ENCODE data around the gene NEMP2. TPM values are rescaled to one million over a fixed set of nuclear protein-coding genes. Genes with fewer than 3 reads are reported as not detected.

NEMP2 gene
- total and polyA plus RNA-seq, 10 donors, result 0.89 to 19.2 (median 10.7) TPM

DNA sequence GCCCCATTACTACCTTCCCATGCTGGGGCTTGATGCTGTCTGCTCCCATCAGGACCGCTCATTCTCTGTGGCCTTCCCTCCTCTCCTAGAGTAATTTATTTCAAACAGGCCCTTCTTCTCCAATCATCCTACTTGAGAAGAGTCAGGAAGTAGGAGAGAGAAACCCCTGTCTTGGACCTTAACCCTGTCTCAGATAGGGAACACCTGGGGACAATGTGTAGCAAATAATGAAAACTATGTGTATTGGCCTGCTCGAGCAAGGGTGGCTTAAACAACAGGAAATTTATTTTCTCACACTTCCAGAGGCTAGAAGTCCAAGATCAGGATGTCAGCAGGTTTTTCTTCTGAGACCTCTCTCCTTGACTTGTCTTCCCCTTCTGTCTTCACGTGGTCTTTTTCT, 26.6 kb upstream of the NEMP2 start:
- Histone ChIP-seq H3K36me3 (no peaks in the 10 kb centered on the region), H3K27me3 (replicated peaks in 1 of 7) (no peaks in the 10 kb centered on the region), H3K27ac (no peak overlapping the region), H3K4me3 (no peak overlapping the region), H3K9me3 (no peaks in the 10 kb centered on the region), H3K4me1 (no peaks in the 10 kb centered on the region)
- DNase-seq, result no peak
- intact Hi-C loops (cut with DNase I; ENCODE audit: low total_unique reads), result no loop called here
- 85 to 98% (median 94%) methylated on average over 3 of the region's 3 CpGs for WGBS, 5 donors
- TF ChIP-seq, protein P1, sequence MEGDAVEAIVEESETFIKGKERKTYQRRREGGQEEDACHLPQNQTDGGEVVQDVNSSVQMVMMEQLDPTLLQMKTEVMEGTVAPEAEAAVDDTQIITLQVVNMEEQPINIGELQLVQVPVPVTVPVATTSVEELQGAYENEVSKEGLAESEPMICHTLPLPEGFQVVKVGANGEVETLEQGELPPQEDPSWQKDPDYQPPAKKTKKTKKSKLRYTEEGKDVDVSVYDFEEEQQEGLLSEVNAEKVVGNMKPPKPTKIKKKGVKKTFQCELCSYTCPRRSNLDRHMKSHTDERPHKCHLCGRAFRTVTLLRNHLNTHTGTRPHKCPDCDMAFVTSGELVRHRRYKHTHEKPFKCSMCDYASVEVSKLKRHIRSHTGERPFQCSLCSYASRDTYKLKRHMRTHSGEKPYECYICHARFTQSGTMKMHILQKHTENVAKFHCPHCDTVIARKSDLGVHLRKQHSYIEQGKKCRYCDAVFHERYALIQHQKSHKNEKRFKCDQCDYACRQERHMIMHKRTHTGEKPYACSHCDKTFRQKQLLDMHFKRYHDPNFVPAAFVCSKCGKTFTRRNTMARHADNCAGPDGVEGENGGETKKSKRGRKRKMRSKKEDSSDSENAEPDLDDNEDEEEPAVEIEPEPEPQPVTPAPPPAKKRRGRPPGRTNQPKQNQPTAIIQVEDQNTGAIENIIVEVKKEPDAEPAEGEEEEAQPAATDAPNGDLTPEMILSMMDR (IDR thresholded peaks at IDR 0.05 in 8 of 11, conservative IDR thresholded peaks at IDR 0.05 in 3 of 11), result no peak
- TF ChIP-seq POLR2AphosphoS5 (IDR thresholded peaks at IDR 0.05) (no peak), POLR2A (IDR thresholded peaks at IDR 0.05) (no peak)

DNA sequence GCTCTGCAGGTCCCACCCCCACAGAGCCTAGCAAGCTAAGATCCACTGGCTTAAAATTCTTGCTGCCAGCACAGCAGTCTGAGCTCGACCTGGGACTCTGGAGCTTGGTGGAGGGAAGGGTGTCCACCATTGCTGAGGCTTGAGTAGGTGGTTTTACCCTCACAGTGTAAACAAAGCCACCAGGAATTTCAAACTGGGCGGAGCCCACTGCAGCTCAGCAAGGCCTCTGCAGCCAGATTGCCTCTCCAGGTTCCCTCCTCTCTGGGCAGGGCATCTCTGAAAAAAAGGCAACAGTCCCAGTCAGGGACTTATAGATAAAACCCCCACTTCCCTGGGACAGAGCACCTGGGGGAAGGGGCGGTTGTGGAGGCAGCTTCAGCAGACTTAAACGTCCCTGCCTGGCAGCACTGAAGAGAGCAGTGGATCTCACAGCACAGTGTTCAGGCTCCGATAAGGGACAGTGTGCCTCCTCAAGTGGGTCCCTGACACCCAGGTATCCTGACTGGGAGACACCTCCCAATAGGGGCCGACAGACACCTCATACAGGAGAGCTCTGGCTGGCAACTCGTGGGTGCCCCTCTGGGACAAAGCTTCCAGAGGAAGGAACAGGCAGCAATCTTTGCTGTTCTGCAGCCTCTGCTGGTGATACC, 20.0 kb upstream of the NEMP2 start:
- Histone ChIP-seq H3K4me3 (no peak overlapping the region), H3K27ac (no peak overlapping the region), H3K4me1 (peaks cover 0 to 9% (median 0%) of the 10 kb centered on the region in 6 donors), H3K36me3 (no peaks in the 10 kb centered on the region), H3K9me3 (no peaks in the 10 kb centered on the region), H3K27me3 (replicated peaks in 1 of 7) (no peaks in the 10 kb centered on the region)
- intact Hi-C loops (cut with DNase I; ENCODE audit: low total_unique reads), result no loop called here
- TF ChIP-seq, protein P1 (IDR thresholded peaks at IDR 0.05 in 8 of 11, conservative IDR thresholded peaks at IDR 0.05 in 3 of 11), result no peak
- TF ChIP-seq POLR2AphosphoS5 (IDR thresholded peaks at IDR 0.05) (no peak), POLR2A (IDR thresholded peaks at IDR 0.05) (no peak)
- no peak for DNase-seq
- WGBS, 5 donors, result 75 to 95% (median 95%) methylated on average over 5 to 7 of the region's 7 CpGs

DNA sequence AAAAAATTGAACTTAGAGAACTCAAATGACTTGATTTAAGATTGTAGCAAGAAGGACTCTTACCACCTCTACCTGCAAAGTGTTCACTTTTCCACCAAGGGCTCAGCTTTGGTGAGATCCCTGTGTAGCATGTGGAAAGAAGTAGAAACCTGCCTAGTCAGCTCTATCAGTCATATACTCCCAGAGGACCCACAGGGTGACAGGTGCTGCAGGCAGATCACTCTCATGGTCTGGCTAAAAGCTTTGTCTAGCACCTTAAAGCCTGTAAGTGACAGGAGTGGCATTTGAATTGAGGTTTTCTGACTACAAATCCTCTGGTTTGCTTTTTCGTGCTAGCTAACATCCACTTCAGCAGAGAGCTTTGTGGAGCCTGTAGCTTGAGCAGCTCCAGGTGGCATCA, 18.7 kb upstream of the NEMP2 start:
- Histone ChIP-seq H3K9me3 (no peaks in the 10 kb centered on the region), H3K4me3 (no peak overlapping the region), H3K27me3 (replicated peaks in 1 of 7) (no peaks in the 10 kb centered on the region), H3K27ac (no peak overlapping the region), H3K36me3 (no peaks in the 10 kb centered on the region), H3K4me1 (peaks cover 0 to 9% (median 0%) of the 10 kb centered on the region in 6 donors)
- DNase-seq, result no peak
- intact Hi-C loops (cut with DNase I; ENCODE audit: low total_unique reads), result no loop called here
- no peak for TF ChIP-seq POLR2AphosphoS5 (IDR thresholded peaks at IDR 0.05)
- TF ChIP-seq, protein P1 (IDR thresholded peaks at IDR 0.05 in 8 of 11, conservative IDR thresholded peaks at IDR 0.05 in 3 of 11), result no peak
- TF ChIP-seq POLR2A (IDR thresholded peaks at IDR 0.05), result no peak
- 83 to 100% (median 94%) methylated on average over 1 of the region's 1 CpG for WGBS, 5 donors

DNA sequence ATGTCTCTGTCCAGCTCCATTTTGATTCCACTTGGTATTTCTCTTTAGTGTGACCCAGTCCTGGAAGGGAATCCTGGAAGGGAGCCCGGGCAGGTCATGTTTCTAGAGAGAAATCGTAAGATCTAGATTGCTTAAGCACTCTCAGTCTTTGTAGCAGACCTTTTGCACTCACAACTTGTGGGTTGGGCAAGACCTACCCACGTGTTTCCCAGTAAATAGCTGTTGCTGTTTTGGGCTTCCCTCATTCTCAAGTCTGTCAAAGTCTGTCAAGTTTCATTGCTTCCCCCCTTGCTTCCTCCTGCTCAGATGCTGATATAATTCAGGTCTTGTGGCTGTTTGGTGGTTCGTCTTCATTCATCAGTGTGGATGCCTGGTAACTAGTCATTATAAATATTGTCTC, 17.4 kb upstream of the NEMP2 start:
- intact Hi-C loops (cut with DNase I; ENCODE audit: low total_unique reads), result no loop called here
- H3K4me1 ChIP-seq, result peaks cover 0 to 9% (median 0%) of the 10 kb centered on the region in 6 donors
- no peak for DNase-seq
- 45 to 56% (median 52%) methylated on average over 4 of the region's 4 CpGs for WGBS, 5 donors
- H3K27me3 ChIP-seq (replicated peaks in 1 of 7), result no peaks in the 10 kb centered on the region
- no peak overlapping the region for H3K4me3 ChIP-seq
- TF ChIP-seq, protein P1 (IDR thresholded peaks at IDR 0.05 in 8 of 11, conservative IDR thresholded peaks at IDR 0.05 in 3 of 11), result no peak
- TF ChIP-seq POLR2A (IDR thresholded peaks at IDR 0.05) (no peak), POLR2AphosphoS5 (IDR thresholded peaks at IDR 0.05) (no peak)
- H3K27ac ChIP-seq, result no peak overlapping the region
- H3K9me3 ChIP-seq, result no peaks in the 10 kb centered on the region
- no peaks in the 10 kb centered on the region for H3K36me3 ChIP-seq

Measured in spleen (tissue), 11 donors.